H1 (cell line): ENCODE measurements around the gene JAKMIP2. TPM values are rescaled to one million over a fixed set of nuclear protein-coding genes. Genes with fewer than 3 reads are reported as not detected.

ENCODE experiments used
- CTCF ChIA-PET: fragments of 300-600 bp; sonication (Branson Sonifier 250); formaldehyde crosslinking; loops from one replicate; lab custom pipeline; 2021; ENCODE audit not compliant: partially characterized antibody; lab: Charles Lee
- POLR2A ChIA-PET: fragments of 300-600 bp; sonication (Branson Sonifier 250); formaldehyde crosslinking; loops from one replicate; lab custom pipeline; 2021; ENCODE audit warnings: inconsistent platforms; ENCODE audit not compliant: partially characterized antibody; lab: Charles Lee
- DNase-seq, 2 experiments: peaks; one replicate each; pipeline versions ENCODE4 v3.0.0 to v3.0.0-alpha.2; 2010 to 2022; ENCODE audit warnings: low spot score in 2 of 2, low read depth in 1 of 2, mixed read lengths in 1 of 2
- FAIRE-seq: peaks from 2 replicates; lab custom pipeline; 2011; peaks lifted over from hg19 to GRCh38; lab: Jason Lieb, UNC
- H2AFZ ChIP-seq: 2 replicates; pipeline ENCODE4 v1.8.1; 2012; ENCODE audit warnings: low read length, inconsistent platforms
- H2AK5ac ChIP-seq: 2 replicates; pipeline ENCODE4 v1.6.1; 2013; ENCODE audit warnings: low read depth, low read length
- H2BK120ac ChIP-seq: replicated peaks from 2 replicates; pipeline ENCODE3; 2013; ENCODE audit warnings: low read depth, low read length, inconsistent platforms
- H2BK12ac ChIP-seq: 2 replicates; pipeline ENCODE4 v1.6.1; 2013; ENCODE audit warnings: low read depth, low read length
- H2BK15ac ChIP-seq: 2 replicates; pipeline ENCODE4 v1.6.1; 2013; ENCODE audit warnings: low read length
- H2BK20ac ChIP-seq: 2 replicates; pipeline ENCODE4 v1.6.1; 2013; ENCODE audit warnings: low read length
- H2BK5ac ChIP-seq: 2 replicates; pipeline ENCODE4 v1.6.1; 2013; ENCODE audit warnings: low read depth, low read length
- H3K14ac ChIP-seq: 2 replicates; pipeline ENCODE4 v1.6.1; 2013; ENCODE audit warnings: inconsistent platforms; ENCODE audit not compliant: insufficient read length
- H3K18ac ChIP-seq: 2 replicates; pipeline ENCODE4 v1.6.1; 2013; ENCODE audit warnings: low read length; ENCODE audit errors: extremely low read depth
- H3K23ac ChIP-seq: 2 replicates; pipeline ENCODE4 v1.6.1; 2013; ENCODE audit warnings: inconsistent platforms; ENCODE audit not compliant: insufficient read length
- H3K23me2 ChIP-seq: 2 replicates; pipeline ENCODE4 v1.6.1; 2013; ENCODE audit warnings: low read depth, low read length
- H3K27ac ChIP-seq: 2 replicates; pipeline ENCODE4 v1.6.1; 2011; ENCODE audit warnings: low read depth, low read length, inconsistent platforms
- H3K27me3 ChIP-seq, 4 experiments: replicated peaks in 1 of 4; 1 replicate in 1 of 4; 2 replicates in 3 of 4; pipeline versions ENCODE4 v1.6.1 to v1.8.1; 2011 to 2013; ENCODE audit warnings: low read length in 3 of 4, mild to moderate bottlenecking in 3 of 4, inconsistent platforms in 2 of 4, mixed read lengths in 2 of 4, moderate library complexity in 1 of 4; ENCODE audit not compliant: control insufficient read depth in 3 of 4, insufficient read depth in 3 of 4; ENCODE audit errors: extremely low read depth in 1 of 4
- H3K36me3 ChIP-seq, 4 experiments: 2 replicates each; pipeline versions ENCODE4 v1.6.1 to v1.8.1; 2011 to 2013; ENCODE audit warnings: mild to moderate bottlenecking in 4 of 4, low read length in 3 of 4, moderate library complexity in 2 of 4, control low read depth in 1 of 4, inconsistent platforms in 1 of 4; ENCODE audit not compliant: insufficient read depth in 4 of 4, control insufficient read depth in 2 of 4
- H3K4ac ChIP-seq: replicated peaks from 2 replicates; pipeline ENCODE3; 2013; ENCODE audit warnings: low read length, low read depth, mixed read lengths, inconsistent platforms; ENCODE audit not compliant: insufficient read length
- H3K4me1 ChIP-seq, 4 experiments: replicated peaks in 1 of 4; 1 replicate in 1 of 4; 2 replicates in 3 of 4; pipeline versions ENCODE4 v1.6.1 to v1.8.1; 2011 to 2013; ENCODE audit warnings: low read length in 3 of 4, inconsistent platforms in 2 of 4, mixed read lengths in 1 of 4; ENCODE audit not compliant: insufficient read depth in 4 of 4, control insufficient read depth in 3 of 4
- H3K4me2 ChIP-seq, 2 experiments: 2 replicates each; pipeline versions ENCODE4 v1.6.1 to v1.8.1; 2011 to 2013; ENCODE audit warnings: low read depth in 2 of 2, low read length in 2 of 2, control low read depth in 1 of 2, inconsistent platforms in 1 of 2, mild to moderate bottlenecking in 1 of 2; ENCODE audit not compliant: insufficient read depth in 1 of 2
- H3K4me3 ChIP-seq, 4 experiments: fragments of 200-600, 300-600 bp in 1 of 4; sonication (generic), shearing (Covaris generic), sonication (Bioruptor Twin) in 1 of 4; 2 replicates each; pipeline versions ENCODE4 v1.5.1 to v1.8.1; 2011 to 2016; ENCODE audit warnings: low read length in 4 of 4, low read depth in 3 of 4, control low read depth in 2 of 4, inconsistent platforms in 2 of 4, mild to moderate bottlenecking in 2 of 4, mixed read lengths in 1 of 4, moderate library complexity in 1 of 4; ENCODE audit not compliant: insufficient read depth in 2 of 4; ENCODE audit errors: extremely low read depth in 1 of 4
- H3K56ac ChIP-seq: replicated peaks from 2 replicates; pipeline ENCODE3; 2013; ENCODE audit warnings: low read depth, mild to moderate bottlenecking, mixed read lengths, low read length, inconsistent platforms; ENCODE audit not compliant: insufficient read length
- H3K79me1 ChIP-seq: 2 replicates; pipeline ENCODE4 v1.6.1; 2013; ENCODE audit warnings: low read depth, low read length, control low read depth
- H3K79me2 ChIP-seq, 2 experiments: 2 replicates each; pipeline versions ENCODE4 v1.6.1 to v1.8.1; 2012 to 2013; ENCODE audit warnings: low read length in 2 of 2, mild to moderate bottlenecking in 2 of 2, inconsistent platforms in 1 of 2; ENCODE audit not compliant: insufficient read depth in 2 of 2, control insufficient read depth in 1 of 2
- H3K9ac ChIP-seq, 4 experiments: replicated peaks in 1 of 4; 1 replicate in 1 of 4; 2 replicates in 3 of 4; pipeline versions ENCODE4 v1.6.1 to v1.8.1; 2011 to 2013; ENCODE audit warnings: low read depth in 3 of 4, low read length in 3 of 4, control low read depth in 2 of 4, mild to moderate bottlenecking in 2 of 4, moderate library complexity in 2 of 4, inconsistent platforms in 1 of 4; ENCODE audit errors: extremely low read depth in 1 of 4
- H3K9me3 ChIP-seq, 2 experiments: 2 replicates each; pipeline versions ENCODE4 v1.6.1 to v1.8.1; 2012 to 2013; ENCODE audit warnings: mild to moderate bottlenecking in 2 of 2, moderate library complexity in 2 of 2, control low read depth in 1 of 2, inconsistent platforms in 1 of 2, low read depth in 1 of 2, low read length in 1 of 2, mixed read lengths in 1 of 2; ENCODE audit not compliant: insufficient read depth in 2 of 2
- H4K20me1 ChIP-seq, 2 experiments: replicated peaks in 1 of 2; 2 replicates each; pipeline versions ENCODE3 to v1.8.1; 2011 to 2013; ENCODE audit warnings: inconsistent platforms in 2 of 2, low read length in 2 of 2, mild to moderate bottlenecking in 1 of 2; ENCODE audit not compliant: insufficient read depth in 2 of 2, control insufficient read depth in 1 of 2
- H4K5ac ChIP-seq: 2 replicates; pipeline ENCODE4 v1.6.1; 2013; ENCODE audit warnings: low read length, low read depth, mixed read lengths, inconsistent platforms; ENCODE audit not compliant: insufficient read length
- H4K8ac ChIP-seq: 2 replicates; pipeline ENCODE4 v1.8.0; 2013; ENCODE audit warnings: mild to moderate bottlenecking, moderate library complexity, low read length, inconsistent platforms; ENCODE audit not compliant: insufficient read depth; ENCODE audit errors: extremely low read depth
- H4K91ac ChIP-seq: replicated peaks from 2 replicates; pipeline ENCODE3; 2013; ENCODE audit warnings: low read length, mixed read lengths, inconsistent platforms; ENCODE audit not compliant: insufficient read length
- BACH1 ChIP-seq: IDR thresholded peaks from 2 replicates; pipeline ENCODE4 v1.6.1; 2012; ENCODE audit warnings: low read length, improper control_type of control experiment
- CBX5 ChIP-seq: fragments of 300-800, 300-1000 bp; sonication (generic); IDR thresholded peaks from 2 replicates; pipeline ENCODE4 v1.7.1; 2016; ENCODE audit warnings: antibody characterized with exemption, low read length, low read depth
- CEBPB ChIP-seq: IDR thresholded peaks from 2 replicates; pipeline ENCODE4 v1.6.1; 2012; ENCODE audit warnings: low read depth, low read length
- CHD1 ChIP-seq: IDR thresholded peaks from 2 replicates; pipeline ENCODE4 v1.6.1; 2012; ENCODE audit warnings: low read depth, low read length, improper control_type of control experiment
- EGR1 ChIP-seq: IDR thresholded peaks from 2 replicates; pipeline ENCODE4 v1.6.1; 2011; ENCODE audit warnings: low read depth, low read length, borderline replicate concordance
- NANOG ChIP-seq: IDR thresholded peaks from 2 replicates; pipeline ENCODE4 v1.6.1; 2011; ENCODE audit warnings: low read length, low read depth, mild to moderate bottlenecking, inconsistent platforms; ENCODE audit not compliant: insufficient read depth, poor library complexity, severe bottlenecking
- RBBP5 ChIP-seq: IDR thresholded peaks from 2 replicates; pipeline ENCODE4 v1.7.1; 2012; ENCODE audit warnings: low read depth, mild to moderate bottlenecking, inconsistent platforms, low read length, moderate library complexity, borderline replicate concordance
- SAP30 ChIP-seq: fragments of 300-600 bp; sonication (generic); IDR thresholded peaks from 2 replicates; pipeline ENCODE4 v1.7.1; 2012; ENCODE audit warnings: low read length, moderate library complexity, mild to moderate bottlenecking, inconsistent platforms; ENCODE audit not compliant: insufficient read depth, insufficient replicate concordance
- SIX5 ChIP-seq: IDR thresholded peaks from 2 replicates; pipeline ENCODE4 v1.6.1; 2011; ENCODE audit warnings: mild to moderate bottlenecking, low read depth, low read length
- SP2 ChIP-seq: IDR thresholded peaks from 2 replicates; pipeline ENCODE4 v1.6.1; 2012; ENCODE audit warnings: mild to moderate bottlenecking, low read length, inconsistent platforms
- SRF ChIP-seq: IDR thresholded peaks from 2 replicates; pipeline ENCODE4 v1.6.1; 2011; ENCODE audit warnings: mild to moderate bottlenecking, low read depth, low read length, moderate library complexity
- TAF7 ChIP-seq: optimal IDR thresholded peaks from 2 replicates; pipeline ENCODE3; 2011; ENCODE audit warnings: low read depth, mild to moderate bottlenecking, inconsistent platforms, low read length, moderate library complexity, borderline replicate concordance
- TCF12 ChIP-seq: IDR thresholded peaks from 2 replicates; pipeline ENCODE4 v1.6.1; 2011; ENCODE audit warnings: low read depth, mild to moderate bottlenecking, low read length
- ZNF274 ChIP-seq: IDR thresholded peaks from 2 replicates; pipeline ENCODE4 v1.7.0; 2012; ENCODE audit warnings: low read length, borderline replicate concordance; ENCODE audit errors: extremely low read depth
- WGBS, 2 experiments: shearing (Covaris generic) in 1 of 2; methylation state at CpG; one replicate each; pipeline versions ENCODE4 v1.1.6 to v1.1.7; 2013 to 2015; ENCODE audit warnings: low lambda C conversion rate in 2 of 2, mixed read lengths in 2 of 2, inconsistent platforms in 1 of 2, low coverage in 1 of 2, missing lambda C conversion rate in 1 of 2; ENCODE audit not compliant: insufficient replicate concordance in 2 of 2, insufficient coverage in 1 of 2, insufficient read length in 1 of 2; ENCODE audit errors: extremely low coverage in 1 of 2, missing lambda C conversion rate in 1 of 2; 5-methylcytosine and 5-hydroxymethylcytosine counted together
- polyA plus RNA-seq, 7 experiments: library from polyadenylated mRNA; depleted of rRNA in 3 of 7; stranded (reverse) in 5 of 7; unstranded in 2 of 7; fragments of >200 nt in 5 of 7; fragments of 200-250 nt in 2 of 7; gene quantifications; 1 replicate in 5 of 7; 2 replicates in 1 of 7; 4 replicates in 1 of 7; pipeline versions ENCODE4 v1.2.1 to v1.2.3, GENCODE V29; 2011 to 2013; ENCODE audit warnings: missing spikeins in 2 of 7, mixed read lengths in 2 of 7
- total RNA-seq: library from RNA; stranded (reverse); fragmentation: NEBNext Ultra II Directional; extraction: Animal tissue kit (Norgen Biotek cat#: 25700); gene quantifications from 2 replicates; pipeline ENCODE4 v1.2.1, GENCODE V29; 2021

The JAKMIP2 gene
- total and polyA plus RNA-seq, 2 of the 8 experiments (the other 6 are each of a cell fraction or from before 2014, with no cell fraction given), result 2.4 to 13.6 TPM

DNA sequence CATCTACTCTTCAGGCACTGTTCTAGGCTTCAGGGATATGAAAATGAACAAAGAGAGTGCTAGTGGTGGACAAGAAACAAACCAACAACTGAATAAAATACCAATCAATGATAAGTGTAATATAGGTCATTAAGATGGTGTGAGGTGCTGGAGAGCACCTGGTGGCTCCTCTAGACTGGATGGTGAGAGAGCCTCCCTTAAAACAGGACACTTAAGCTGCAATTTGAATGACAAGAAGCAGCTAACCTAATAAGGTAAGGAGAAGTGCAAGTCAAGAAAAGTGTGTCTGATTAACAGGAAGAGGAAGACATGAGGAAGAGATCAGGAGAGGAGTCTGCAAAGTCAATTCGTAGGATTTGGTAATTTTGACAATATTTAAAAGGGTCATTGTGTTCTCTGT is 23.1 kb downstream of the JAKMIP2 start:
- H2BK120ac ChIP-seq, result no peak overlapping the region
- H3K79me2 ChIP-seq, result peaks cover 0 to 11% of the 10 kb centered on the region in 2 experiments; a peak in 1 of 4 replicates
- H3K79me1 ChIP-seq, result 0 out of 2 replicates have a peak, but pooled peaks cover 2% of the 10 kb centered on the region
- no peak overlapping the region for H3K14ac ChIP-seq
- peak; percentile 19 for FAIRE-seq
- H3K27ac ChIP-seq, result no peak overlapping the region
- H3K27me3 ChIP-seq, result peaks cover 0 to 1% (median 0%) of the 10 kb centered on the region in 4 experiments; a peak in 1 of 7 replicates
- H2BK12ac ChIP-seq, result no peak overlapping the region
- no peak overlapping the region for H3K4ac ChIP-seq
- H4K5ac ChIP-seq, result no peak overlapping the region
- H2BK20ac ChIP-seq, result no peak overlapping the region
- no peaks in the 10 kb centered on the region for H4K20me1 ChIP-seq
- no peak overlapping the region for H2BK5ac ChIP-seq
- H3K9ac ChIP-seq, result no peak overlapping the region
- H3K18ac ChIP-seq, result no peak overlapping the region
- POLR2A ChIA-PET, result interaction anchor here (1.6 kb wide), 1 partner anchor 15 kb away, joined by 3 read pairs; no protein-coding TSS in a partner anchor
- H4K8ac ChIP-seq, result no peak overlapping the region
- no peak overlapping the region for H3K23ac ChIP-seq
- no peak for DNase-seq
- CTCF ChIA-PET, result interaction anchor here (1.7 kb wide), 1 partner anchor 18 kb away, joined by 4 read pairs; no protein-coding TSS in a partner anchor
- no peak overlapping the region for H4K91ac ChIP-seq
- no peak overlapping the region for H3K4me3 ChIP-seq
- WGBS, 2 experiments, result 74% methylated on average over 1 of the region's 1 CpG; no CpG with 5 or more reads in 1 of the 2 experiments
- H3K23me2 ChIP-seq, result no peaks in the 10 kb centered on the region
- H3K4me1 ChIP-seq, result peaks cover 0 to 10% (median 6%) of the 10 kb centered on the region in 4 experiments; a peak in 5 of 7 replicates
- no peaks in the 10 kb centered on the region for H3K9me3 ChIP-seq
- H2AK5ac ChIP-seq, result no peak overlapping the region; the same call in 1 of the 2 replicates
- H3K36me3 ChIP-seq, result no peaks in the 10 kb centered on the region
- H2AFZ ChIP-seq, result no peak overlapping the region
- no peak overlapping the region for H2BK15ac ChIP-seq
- no peak overlapping the region for H3K56ac ChIP-seq
- H3K4me2 ChIP-seq, result no peak overlapping the region
- no peak for TF ChIP-seq SP2
- no peak for TF ChIP-seq CBX5
- TF ChIP-seq CHD1, result no peak
- no peak for TF ChIP-seq ZNF274
- no peak for TF ChIP-seq TAF7
- TF ChIP-seq CEBPB, result no peak
- TF ChIP-seq SAP30, result no peak
- no peak for TF ChIP-seq SIX5
- no peak for TF ChIP-seq RBBP5
- TF ChIP-seq SRF, result no peak
- TF ChIP-seq EGR1, result no peak
- TF ChIP-seq NANOG, result no peak
- TF ChIP-seq BACH1, result no peak
- no peak for TF ChIP-seq TCF12
